Activated CD8-positive, alpha-beta memory T cell treated with anti-CD3 and anti-CD28 coated beads, Interleukin-2, amount 50 U/mL, for 48 hours (primary cell): ENCODE measurements around the gene FGF21.
A peak's percentile ranks its signal among the peaks of the same experiment; 100 is the strongest.

Experiments
- DNase-seq: peaks from one replicate; pipeline ENCODE4 v3.0.0-alpha.2; 2020

FGF21 gene

GRCh38 chr19:48794291-48794690 lies 39.0 kb downstream of the FGF21 start:
- no peak for DNase-seq

GRCh38 chr19:48795055-48795684 lies 39.8 kb downstream of the FGF21 start:
- DNase-seq: peak; percentile 93

GRCh38 chr19:48795685-48796070 lies 40.4 kb downstream of the FGF21 start:
- no peak for DNase-seq

GRCh38 chr19:48796298-48797083 lies 41.2 kb downstream of the FGF21 start:
- DNase-seq: no peak

GRCh38 chr19:48797103-48797502 lies 41.8 kb downstream of the FGF21 start:
- no peak for DNase-seq

- no peak for DNase-seq
These were observed 43.6 kb downstream of the FGF21 start for GRCh38 chr19:48798937-48799336.

GRCh38 chr19:48799358-48800300 lies 44.3 kb downstream of the FGF21 start:
- DNase-seq: no peak

- no peak for DNase-seq
These were observed 47.3 kb downstream of the FGF21 start for GRCh38 chr19:48802623-48803022.

GRCh38 chr19:48804496-48804895 lies 49.2 kb downstream of the FGF21 start:
- no peak for DNase-seq

GRCh38 chr19:48805452-48805851 lies 50.1 kb downstream of the FGF21 start:
- DNase-seq: no peak

GRCh38 chr19:48806518-48806817 lies 51.1 kb downstream of the FGF21 start:
- no peak for DNase-seq

- no peak for DNase-seq
These were observed 51.7 kb downstream of the FGF21 start for GRCh38 chr19:48806818-48807589.

- DNase-seq: no peak
These were observed 52.4 kb downstream of the FGF21 start for GRCh38 chr19:48807590-48808308.
